Spleen (tissue), 7 donors: ENCODE measurements around the gene CACNA1H.
"Not testable (repeated sequence)": the region's sequence is repeated elsewhere in the genome, so short reads cannot be mapped to it uniquely, and the experiment has no call there.

Experiments
- POLR2A ChIP-seq, 3 donors: fragments of 450-650 bp; IDR thresholded peaks; one replicate each; pipeline ENCODE4 v1.5.1; 2017; ENCODE audit warnings: antibody characterized with exemption in 3 of 3, mild to moderate bottlenecking in 1 of 3
- POLR2AphosphoS5 ChIP-seq, 3 donors: sonication (generic); formaldehyde crosslinking; IDR thresholded peaks; one replicate each; pipeline ENCODE4 v1.5.1; 2017; ENCODE audit warnings: antibody characterized with exemption in 3 of 3
- TF ChIP-seq, protein P1 (sequence below), 11 experiments: fragments of 200-600 bp in 7 of 11; fragments of 450-650 bp in 4 of 11; sonication (generic) in 4 of 11; IDR thresholded peaks in 8 of 11; conservative IDR thresholded peaks in 3 of 11; 1 replicate in 7 of 11; 2 replicates in 4 of 11; pipeline versions ENCODE4 v1.4.0 to v1.8.0; 2016 to 2021; ENCODE audit warnings: antibody characterized with exemption in 11 of 11, inconsistent platforms in 4 of 11, mild to moderate bottlenecking in 1 of 11
- donor health status: DM: no; HTN: no; CAD: no; lungs with moderate emphysema.
- donor health status: DM: no; HTN: no; CAD: no.
- donor health status: DM: no; HTN: no; CAD: no.

DNA sequence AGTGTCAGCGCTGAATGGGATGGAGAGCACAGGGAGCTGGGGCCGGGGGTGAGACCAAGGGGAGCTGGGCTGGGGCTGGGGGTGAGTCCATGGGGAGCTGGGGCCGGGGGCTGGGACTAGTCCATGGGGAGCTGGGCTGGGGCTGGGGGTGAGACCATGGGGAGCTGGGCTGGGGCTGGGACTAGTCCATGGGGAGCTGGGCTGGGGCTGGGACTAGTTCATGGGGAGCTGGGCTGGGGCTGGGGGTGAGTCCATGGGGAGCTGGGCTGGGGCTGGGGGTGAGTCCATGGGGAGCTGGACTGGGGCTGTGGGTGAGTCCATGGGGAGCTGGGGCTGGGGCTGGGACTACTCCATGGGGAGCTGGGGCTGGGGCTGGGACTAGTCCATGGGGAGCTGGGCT, 101.9 kb downstream of the CACNA1H start:
- TF ChIP-seq, protein P1, sequence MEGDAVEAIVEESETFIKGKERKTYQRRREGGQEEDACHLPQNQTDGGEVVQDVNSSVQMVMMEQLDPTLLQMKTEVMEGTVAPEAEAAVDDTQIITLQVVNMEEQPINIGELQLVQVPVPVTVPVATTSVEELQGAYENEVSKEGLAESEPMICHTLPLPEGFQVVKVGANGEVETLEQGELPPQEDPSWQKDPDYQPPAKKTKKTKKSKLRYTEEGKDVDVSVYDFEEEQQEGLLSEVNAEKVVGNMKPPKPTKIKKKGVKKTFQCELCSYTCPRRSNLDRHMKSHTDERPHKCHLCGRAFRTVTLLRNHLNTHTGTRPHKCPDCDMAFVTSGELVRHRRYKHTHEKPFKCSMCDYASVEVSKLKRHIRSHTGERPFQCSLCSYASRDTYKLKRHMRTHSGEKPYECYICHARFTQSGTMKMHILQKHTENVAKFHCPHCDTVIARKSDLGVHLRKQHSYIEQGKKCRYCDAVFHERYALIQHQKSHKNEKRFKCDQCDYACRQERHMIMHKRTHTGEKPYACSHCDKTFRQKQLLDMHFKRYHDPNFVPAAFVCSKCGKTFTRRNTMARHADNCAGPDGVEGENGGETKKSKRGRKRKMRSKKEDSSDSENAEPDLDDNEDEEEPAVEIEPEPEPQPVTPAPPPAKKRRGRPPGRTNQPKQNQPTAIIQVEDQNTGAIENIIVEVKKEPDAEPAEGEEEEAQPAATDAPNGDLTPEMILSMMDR (IDR thresholded peaks at IDR 0.05 in 8 of 11, conservative IDR thresholded peaks at IDR 0.05 in 3 of 11) = not testable (repeated sequence)
- not testable (repeated sequence) for TF ChIP-seq POLR2AphosphoS5, POLR2A (IDR thresholded peaks at IDR 0.05)
